NT2/D1 (cell line): Measurements from ENCODE around the gene INPP5K.
"Not testable (repeated sequence)": the region's sequence is repeated elsewhere in the genome, so short reads cannot be mapped to it uniquely, and the experiment has no call there.

Experiments used
- DNase-seq: peaks from one replicate; pipeline ENCODE4 v3.0.0-alpha.2; 2011; ENCODE audit warnings: low read depth, low spot score
- H3K27me3 ChIP-seq: 2 replicates; pipeline ENCODE4 v1.6.0; 2011; ENCODE audit warnings: mild to moderate bottlenecking; ENCODE audit not compliant: insufficient read length, insufficient read depth
- H3K36me3 ChIP-seq: 2 replicates; pipeline ENCODE4 v1.6.1; 2011; ENCODE audit warnings: mild to moderate bottlenecking, low read length, mixed read lengths; ENCODE audit not compliant: insufficient read depth, insufficient read length
- H3K4me1 ChIP-seq: 2 replicates; pipeline ENCODE4 v1.5.1; 2011; ENCODE audit not compliant: insufficient read depth, insufficient read length
- H3K4me3 ChIP-seq: 2 replicates; pipeline ENCODE4 v1.5.1; 2011; ENCODE audit warnings: low read depth; ENCODE audit not compliant: insufficient read length
- H3K9ac ChIP-seq: 2 replicates; pipeline ENCODE4 v1.6.0; 2011; ENCODE audit warnings: low read depth; ENCODE audit not compliant: insufficient read length
- H3K9me3 ChIP-seq: 2 replicates; pipeline ENCODE4 v1.5.1; 2011; ENCODE audit warnings: mild to moderate bottlenecking, low read length; ENCODE audit not compliant: insufficient read depth
- SUZ12 ChIP-seq: IDR thresholded peaks from 2 replicates; pipeline ENCODE4 v1.6.1; 2011; ENCODE audit not compliant: insufficient read length, insufficient read depth; ENCODE audit errors: extremely low read depth
- YY1 ChIP-seq: IDR thresholded peaks from 2 replicates; pipeline ENCODE4 v1.6.1; 2011; ENCODE audit not compliant: insufficient read length, insufficient read depth
- ZNF274 ChIP-seq: IDR thresholded peaks from 2 replicates; pipeline ENCODE4 v1.6.1; 2011; ENCODE audit warnings: mild to moderate bottlenecking, low read depth, low read length

INPP5K gene

DNA sequence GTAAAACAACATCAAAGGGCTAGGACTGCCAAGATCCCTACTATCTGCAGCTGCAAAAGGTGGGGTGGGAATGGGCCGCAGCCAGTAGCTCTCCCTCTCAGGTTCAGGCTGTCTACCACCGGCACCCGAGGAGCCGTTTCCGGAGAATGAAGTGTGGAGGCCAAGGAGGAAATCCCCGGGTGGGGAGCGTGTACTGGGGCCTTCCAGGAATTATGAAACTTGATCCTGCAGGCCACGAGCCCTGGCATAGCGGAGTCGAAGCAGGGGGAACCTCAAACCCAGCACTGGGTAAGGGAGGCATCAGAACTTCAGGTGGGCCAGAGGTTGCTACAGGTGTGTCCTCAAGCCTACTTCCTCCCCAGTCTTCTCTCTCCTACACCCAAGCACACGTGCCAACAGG is 5.1 kb downstream of the INPP5K start:
- Histone ChIP-seq H3K36me3 (peaks cover 28% of the 10 kb centered on the region), H3K9ac (no peak overlapping the region), H3K27me3 (no peaks in the 10 kb centered on the region), H3K9me3 (no peaks in the 10 kb centered on the region), H3K4me1 (peaks cover 18% of the 10 kb centered on the region), H3K4me3 (no peak overlapping the region)
- TF ChIP-seq ZNF274, result no peak
- TF ChIP-seq YY1, result no peak
- no peak for TF ChIP-seq SUZ12
- no peak for DNase-seq

DNA sequence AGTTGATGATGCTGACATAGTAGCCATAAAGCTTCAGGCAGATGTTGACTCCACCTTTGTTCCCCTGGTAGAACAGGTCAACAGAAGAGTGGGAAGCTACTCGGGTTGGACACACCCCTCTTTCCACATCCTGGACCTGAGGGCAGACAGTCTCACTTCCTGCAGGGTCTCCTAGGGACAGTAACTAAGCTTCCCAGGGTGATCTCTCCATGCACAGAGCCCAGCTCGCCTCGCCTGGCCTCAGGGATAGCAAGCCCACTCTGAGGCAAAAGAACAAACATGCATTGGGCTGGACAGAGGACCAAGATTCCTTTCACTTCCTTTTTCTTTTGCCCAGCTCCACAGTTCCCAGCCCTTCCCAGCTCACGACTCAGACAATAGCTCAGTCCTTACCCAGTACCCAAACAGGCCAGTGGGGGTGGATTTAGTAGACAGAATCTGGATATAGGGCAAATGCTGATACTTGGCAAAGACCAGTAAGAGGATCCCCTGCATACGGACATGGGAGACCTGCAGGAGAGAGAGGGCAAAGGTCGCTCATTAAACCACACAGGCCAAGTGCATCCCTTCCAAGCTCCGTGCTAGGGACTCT is 7.0 kb downstream of the INPP5K start:
- Histone ChIP-seq H3K4me1 (peaks cover 21% of the 10 kb centered on the region), H3K36me3 (peaks cover 31% of the 10 kb centered on the region), H3K9me3 (no peaks in the 10 kb centered on the region), H3K9ac (no peak overlapping the region), H3K4me3 (no peak overlapping the region), H3K27me3 (no peaks in the 10 kb centered on the region)
- no peak for TF ChIP-seq SUZ12
- no peak for TF ChIP-seq ZNF274
- no peak for TF ChIP-seq YY1
- DNase-seq, result no peak

DNA sequence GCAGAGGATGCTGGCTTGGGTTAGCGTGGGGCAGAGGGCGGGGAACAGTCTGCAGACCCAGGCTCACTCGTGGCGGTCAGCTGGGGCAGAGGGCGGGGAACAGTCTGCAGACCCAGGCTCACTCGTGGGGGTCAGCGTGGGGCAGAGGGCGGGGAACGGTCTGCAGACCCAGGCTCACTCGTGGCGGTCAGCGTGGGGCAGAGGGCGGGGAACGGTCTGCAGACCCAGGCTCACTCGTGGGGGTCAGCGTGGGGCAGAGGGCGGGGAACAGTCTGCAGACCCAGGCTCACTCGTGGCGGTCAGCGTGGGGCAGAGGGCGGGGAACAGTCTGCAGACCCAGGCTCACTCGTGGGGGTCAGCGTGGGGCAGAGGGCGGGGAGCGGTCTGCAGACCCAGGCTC is 7.7 kb downstream of the INPP5K start:
- DNase-seq, result not testable (repeated sequence)
- H3K4me1 ChIP-seq, result peaks cover 19% of the 10 kb centered on the region
- H3K36me3 ChIP-seq, result peaks cover 29% of the 10 kb centered on the region

DNA sequence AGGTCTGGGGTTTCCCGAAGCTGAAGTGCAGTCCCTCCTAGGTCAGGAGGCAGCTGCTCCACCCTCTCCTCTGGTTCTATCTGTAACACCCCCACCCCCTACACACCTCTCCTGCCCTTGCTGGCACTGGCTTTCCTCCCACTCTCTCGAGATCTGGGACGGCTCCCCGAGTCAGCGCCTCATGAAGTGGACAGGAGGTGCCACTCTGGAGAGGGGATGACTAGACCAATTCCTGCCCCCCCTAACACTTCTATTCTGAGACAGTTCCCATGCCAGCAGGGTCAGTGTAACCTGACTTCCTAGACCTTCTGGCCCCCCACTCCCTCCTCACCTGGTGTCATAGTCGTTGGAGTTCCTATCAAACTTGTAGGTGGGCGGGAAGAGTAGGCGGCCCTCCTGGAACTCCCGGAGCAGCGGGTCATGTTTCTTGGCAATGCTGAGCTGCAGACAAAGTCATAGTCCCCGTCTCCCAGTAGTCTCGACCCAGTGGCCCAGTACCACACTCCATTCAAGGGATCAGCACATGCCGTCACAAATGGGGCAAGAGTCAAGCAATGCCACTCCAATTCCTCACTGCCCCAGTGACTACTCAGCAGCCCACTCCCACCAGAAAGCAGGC is 9.7 kb downstream of the INPP5K start:
- H3K4me1 ChIP-seq, result peaks cover 16% of the 10 kb centered on the region
- H3K9ac ChIP-seq, result no peak overlapping the region
- no peaks in the 10 kb centered on the region for H3K27me3 ChIP-seq
- TF ChIP-seq ZNF274 (no peak), YY1 (no peak), SUZ12 (no peak)
- peaks cover 22% of the 10 kb centered on the region for H3K36me3 ChIP-seq
- DNase-seq, result no peak
- H3K9me3 ChIP-seq, result no peaks in the 10 kb centered on the region
- no peak overlapping the region for H3K4me3 ChIP-seq

More for the DNA sequence above, 7.7 kb downstream of the INPP5K start:
- H3K4me3 ChIP-seq, H3K9me3 ChIP-seq, H3K9ac ChIP-seq, H3K27me3 ChIP-seq: not testable (repeated sequence)

DNA sequence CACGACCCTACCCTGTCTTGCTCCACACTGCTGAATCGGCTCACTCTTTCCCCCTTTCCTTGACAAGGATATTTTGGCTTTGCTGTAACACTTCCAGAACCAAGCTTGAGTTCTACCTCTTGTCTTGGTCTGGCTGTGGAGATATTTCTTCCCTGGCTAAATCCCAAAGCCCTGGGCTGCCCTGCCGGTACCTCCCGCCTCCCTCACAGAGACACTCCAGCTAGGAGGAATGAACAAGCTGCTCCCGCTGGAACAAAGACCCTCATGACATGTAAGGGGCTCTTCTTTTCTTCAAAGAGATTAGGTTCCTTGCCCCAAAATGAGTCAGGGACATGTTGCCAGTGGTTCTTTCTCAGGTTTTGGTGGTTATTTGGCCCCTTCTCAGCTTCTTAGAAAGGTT is 10.8 kb downstream of the INPP5K start:
- TF ChIP-seq SUZ12, result no peak
- no peak for TF ChIP-seq YY1
- no peak for TF ChIP-seq ZNF274
- H3K4me3 ChIP-seq, result no peak overlapping the region
- no peak for DNase-seq
- no peaks in the 10 kb centered on the region for H3K27me3 ChIP-seq
- H3K9ac ChIP-seq, result peak overlapping the region; percentile 4
- peaks cover 11% of the 10 kb centered on the region for H3K4me1 ChIP-seq
- H3K36me3 ChIP-seq, result peaks cover 16% of the 10 kb centered on the region
- no peaks in the 10 kb centered on the region for H3K9me3 ChIP-seq

DNA sequence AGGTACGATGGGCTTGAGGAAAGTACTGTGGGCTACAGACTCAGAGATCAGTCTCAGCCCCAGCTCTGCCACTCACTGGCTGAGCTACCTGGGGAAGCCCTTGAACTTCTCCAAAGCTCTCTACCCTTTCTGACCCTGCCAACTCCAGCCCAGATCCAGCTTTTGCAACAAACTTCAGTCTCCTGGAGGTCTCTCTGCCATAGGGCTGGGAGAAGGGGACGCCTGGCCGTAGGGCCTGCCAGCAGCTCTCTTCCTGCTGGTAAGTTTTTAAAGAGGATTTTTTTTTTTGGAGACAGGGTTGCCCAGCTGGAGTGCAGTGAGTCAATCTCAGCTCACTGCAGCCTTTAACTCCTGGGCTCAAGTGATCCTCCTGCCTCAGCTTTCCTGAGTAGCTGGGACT is 11.5 kb downstream of the INPP5K start:
- H3K9me3 ChIP-seq, result no peaks in the 10 kb centered on the region
- no peaks in the 10 kb centered on the region for H3K27me3 ChIP-seq
- TF ChIP-seq SUZ12, result no peak
- TF ChIP-seq ZNF274, result no peak
- no peak for TF ChIP-seq YY1
- peaks cover 16% of the 10 kb centered on the region for H3K36me3 ChIP-seq
- no peak overlapping the region for H3K4me3 ChIP-seq
- peaks cover 11% of the 10 kb centered on the region for H3K4me1 ChIP-seq
- no peak overlapping the region for H3K9ac ChIP-seq
- no peak for DNase-seq

DNA sequence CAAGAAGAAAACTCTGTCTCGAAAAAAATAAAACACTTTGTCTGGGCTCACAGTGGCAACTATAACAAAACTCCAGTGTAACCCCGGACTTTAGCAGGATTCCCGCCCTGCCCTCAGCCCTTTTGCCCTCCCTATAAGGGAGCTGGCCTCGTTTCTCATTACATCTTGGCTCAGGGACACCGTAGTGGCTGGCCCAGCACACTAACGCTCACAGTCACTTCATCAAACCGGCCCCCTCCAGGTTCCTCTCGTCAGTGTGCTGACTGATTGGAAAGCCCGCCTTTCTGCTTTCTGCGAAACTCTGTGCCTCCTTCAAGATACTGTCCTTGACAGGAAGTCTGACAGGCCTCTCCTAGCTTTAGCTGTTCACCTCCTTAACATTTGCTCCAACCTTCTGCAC is 12.7 kb downstream of the INPP5K start:
- peaks cover 7% of the 10 kb centered on the region for H3K4me1 ChIP-seq
- peaks cover 16% of the 10 kb centered on the region for H3K36me3 ChIP-seq
- DNase-seq, result no peak
- no peaks in the 10 kb centered on the region for H3K9me3 ChIP-seq
- no peak overlapping the region for H3K9ac ChIP-seq
- no peak overlapping the region for H3K4me3 ChIP-seq
- TF ChIP-seq SUZ12 (no peak), YY1 (no peak), ZNF274 (no peak)
- H3K27me3 ChIP-seq, result no peaks in the 10 kb centered on the region
